DOHH2 (cell line): Measurements from ENCODE around the gene NFIA.

ENCODE experiments used
- H3F3A ChIP-seq: fragments of 200-600 bp; sonication (generic), shearing (Covaris generic); 2 replicates; pipeline ENCODE4 v1.6.0; 2016; ENCODE audit warnings: antibody characterized with exemption, mild to moderate bottlenecking; ENCODE audit not compliant: control insufficient read depth, insufficient read depth
- H3K27ac ChIP-seq: fragments of 200-600 bp; sonication (generic); 2 replicates; pipeline ENCODE4 v1.5.1; 2014; ENCODE audit warnings: low read depth, mild to moderate bottlenecking, low read length, moderate library complexity
- H3K27me3 ChIP-seq: fragments of 200-600 bp; sonication (generic); 2 replicates; pipeline ENCODE4 v1.6.1; 2014; ENCODE audit warnings: mild to moderate bottlenecking, low read length, mixed read lengths; ENCODE audit not compliant: control insufficient read depth
- H3K36me3 ChIP-seq: fragments of 200-600 bp; sonication (generic); 2 replicates; pipeline ENCODE4 v1.6.1; 2014; ENCODE audit warnings: mild to moderate bottlenecking, low read length, moderate library complexity, mixed read lengths; ENCODE audit not compliant: control insufficient read depth
- H3K4me1 ChIP-seq: fragments of 200-600 bp; sonication (generic); 2 replicates; pipeline ENCODE4 v1.6.1; 2014; ENCODE audit warnings: mild to moderate bottlenecking, low read length, mixed read lengths; ENCODE audit not compliant: control insufficient read depth
- H3K4me2 ChIP-seq: fragments of 200-600 bp; sonication (generic); 2 replicates; pipeline ENCODE4 v1.6.0; 2014; ENCODE audit warnings: mild to moderate bottlenecking, low read length, moderate library complexity
- H3K4me3 ChIP-seq: fragments of 200-600 bp; sonication (generic); 2 replicates; pipeline ENCODE4 v1.5.1; 2014; ENCODE audit warnings: mild to moderate bottlenecking, low read length, mixed read lengths
- H3K79me2 ChIP-seq: fragments of 200-600 bp; sonication (generic); 2 replicates; pipeline ENCODE4 v1.6.1; 2014; ENCODE audit warnings: mild to moderate bottlenecking, low read length, mixed read lengths; ENCODE audit not compliant: control insufficient read depth
- H3K9me2 ChIP-seq: fragments of 200-600 bp; sonication (generic); replicated peaks from 2 replicates; pipeline ENCODE4 v1.6.1; 2014; ENCODE audit warnings: mild to moderate bottlenecking, low read length, mixed read lengths; ENCODE audit not compliant: control insufficient read depth
- H3K9me3 ChIP-seq: fragments of 200-600 bp; sonication (generic); 2 replicates; pipeline ENCODE4 v1.6.1; 2014; ENCODE audit warnings: antibody characterized with exemption, low read length, mixed read lengths; ENCODE audit not compliant: control insufficient read depth, insufficient read depth
- H4K20me1 ChIP-seq: fragments of 200-600 bp; sonication (generic); 2 replicates; pipeline ENCODE4 v1.6.0; 2014; ENCODE audit warnings: low read depth, mild to moderate bottlenecking, antibody characterized with exemption, low read length, moderate library complexity; ENCODE audit not compliant: control insufficient read depth, insufficient read depth
- EZH2phosphoT487 ChIP-seq: fragments of 200-600 bp; sonication (generic); IDR thresholded peaks from 2 replicates; pipeline ENCODE4 v1.6.1; 2017; ENCODE audit warnings: borderline replicate concordance, mild to moderate bottlenecking, antibody characterized with exemption, low read length, moderate library complexity, mixed read lengths
- TF ChIP-seq, protein P1 (sequence below): fragments of 200-600 bp; sonication (generic); IDR thresholded peaks from one replicate; pipeline ENCODE4 v1.5.1; 2014; ENCODE audit warnings: antibody characterized with exemption, mild to moderate bottlenecking, low read depth, low read length; ENCODE audit not compliant: poor library complexity, severe bottlenecking

Gene NFIA

DNA sequence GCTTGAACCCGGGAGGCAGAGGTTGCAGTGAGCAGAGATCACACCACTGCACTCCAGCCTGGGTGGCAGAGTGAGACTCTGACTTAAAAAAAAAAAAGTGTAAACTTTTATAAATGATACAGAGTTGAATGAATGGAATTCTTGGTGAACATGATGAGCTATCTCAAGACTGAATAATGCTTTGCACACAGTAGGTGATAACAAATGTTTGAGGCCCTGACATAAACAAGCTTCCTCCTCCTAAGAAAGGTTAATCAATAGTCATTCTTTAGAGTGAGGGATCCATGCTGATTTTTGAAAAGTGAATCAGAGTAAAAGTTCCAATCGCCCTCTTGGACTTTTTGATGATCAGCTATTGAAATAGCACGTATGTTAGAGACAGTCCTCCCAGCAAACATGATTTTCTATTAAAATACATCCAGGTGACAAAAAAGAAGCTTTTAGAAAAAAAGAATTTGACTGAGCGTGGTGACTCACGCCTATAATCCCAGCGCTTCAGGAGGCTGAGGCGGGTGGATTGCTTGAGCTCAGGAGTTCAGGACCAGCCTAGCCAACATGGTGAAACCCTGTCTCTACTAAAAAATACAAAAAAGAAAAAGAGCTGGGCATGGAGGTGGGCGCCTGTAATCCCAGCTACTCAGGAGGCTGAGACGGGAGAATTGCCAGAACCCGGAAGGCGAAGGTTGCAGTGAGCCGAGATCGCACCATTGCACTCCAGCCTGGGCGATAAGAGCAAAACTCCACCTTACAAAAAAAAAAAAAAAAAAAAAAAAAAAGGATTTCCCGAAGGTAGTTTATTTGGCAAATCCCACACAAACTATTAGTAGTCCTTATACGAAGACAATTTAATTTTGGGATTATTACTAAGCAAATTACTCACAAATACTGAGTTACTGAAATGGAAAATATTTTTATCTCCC, 181.8 kb downstream of the NFIA start:
- Histone ChIP-seq H3K4me1 (no peaks in the 10 kb centered on the region), H3K27ac (no peak overlapping the region), H3K79me2 (no peaks in the 10 kb centered on the region), H3K9me3 (no peaks in the 10 kb centered on the region), H3K36me3 (no peaks in the 10 kb centered on the region), H3K27me3 (no peaks in the 10 kb centered on the region), H4K20me1 (no peaks in the 10 kb centered on the region), H3K4me3 (no peak overlapping the region), H3F3A (no peaks in the 10 kb centered on the region), H3K4me2 (no peak overlapping the region), H3K9me2 (no peaks in the 10 kb centered on the region)
- TF ChIP-seq, protein P1, sequence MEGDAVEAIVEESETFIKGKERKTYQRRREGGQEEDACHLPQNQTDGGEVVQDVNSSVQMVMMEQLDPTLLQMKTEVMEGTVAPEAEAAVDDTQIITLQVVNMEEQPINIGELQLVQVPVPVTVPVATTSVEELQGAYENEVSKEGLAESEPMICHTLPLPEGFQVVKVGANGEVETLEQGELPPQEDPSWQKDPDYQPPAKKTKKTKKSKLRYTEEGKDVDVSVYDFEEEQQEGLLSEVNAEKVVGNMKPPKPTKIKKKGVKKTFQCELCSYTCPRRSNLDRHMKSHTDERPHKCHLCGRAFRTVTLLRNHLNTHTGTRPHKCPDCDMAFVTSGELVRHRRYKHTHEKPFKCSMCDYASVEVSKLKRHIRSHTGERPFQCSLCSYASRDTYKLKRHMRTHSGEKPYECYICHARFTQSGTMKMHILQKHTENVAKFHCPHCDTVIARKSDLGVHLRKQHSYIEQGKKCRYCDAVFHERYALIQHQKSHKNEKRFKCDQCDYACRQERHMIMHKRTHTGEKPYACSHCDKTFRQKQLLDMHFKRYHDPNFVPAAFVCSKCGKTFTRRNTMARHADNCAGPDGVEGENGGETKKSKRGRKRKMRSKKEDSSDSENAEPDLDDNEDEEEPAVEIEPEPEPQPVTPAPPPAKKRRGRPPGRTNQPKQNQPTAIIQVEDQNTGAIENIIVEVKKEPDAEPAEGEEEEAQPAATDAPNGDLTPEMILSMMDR: no peak
- TF ChIP-seq EZH2phosphoT487: no peak

GRCh38 chr1:61264825-61265242, 182.5 kb downstream of the NFIA start:
- Histone ChIP-seq H3K9me2 (no peaks in the 10 kb centered on the region), H3K4me3 (no peak overlapping the region), H3K9me3 (no peaks in the 10 kb centered on the region), H3K27ac (no peak overlapping the region), H3K27me3 (no peaks in the 10 kb centered on the region), H3K36me3 (no peaks in the 10 kb centered on the region), H3F3A (no peaks in the 10 kb centered on the region), H3K4me1 (peaks cover 5% of the 10 kb centered on the region), H4K20me1 (no peaks in the 10 kb centered on the region), H3K4me2 (no peak overlapping the region), H3K79me2 (no peaks in the 10 kb centered on the region)
- TF ChIP-seq, protein P1: no peak
- no peak for TF ChIP-seq EZH2phosphoT487

DNA sequence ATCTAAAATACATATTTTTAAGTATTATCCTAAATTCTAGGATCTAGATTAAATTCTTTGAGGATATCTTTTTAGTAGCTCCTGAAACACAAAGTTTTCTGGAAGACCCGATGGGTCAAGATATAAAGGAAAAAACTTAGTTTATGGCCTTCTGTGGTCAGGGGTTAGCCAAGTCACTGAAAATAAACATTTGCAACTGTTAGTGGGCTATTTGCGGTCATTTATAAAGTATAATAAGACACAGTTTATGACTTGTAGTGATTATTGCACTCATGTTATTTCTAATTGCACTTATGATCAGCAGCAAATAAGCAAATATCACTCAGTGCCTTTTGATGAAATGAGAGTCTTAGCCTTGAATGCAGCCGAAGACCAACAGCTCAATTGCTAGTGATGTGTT, 183.3 kb downstream of the NFIA start:
- no peaks in the 10 kb centered on the region for H3F3A ChIP-seq
- no peaks in the 10 kb centered on the region for H3K9me3 ChIP-seq
- H3K27me3 ChIP-seq: no peaks in the 10 kb centered on the region
- H3K27ac ChIP-seq: no peak overlapping the region
- no peaks in the 10 kb centered on the region for H3K36me3 ChIP-seq
- H3K79me2 ChIP-seq: no peaks in the 10 kb centered on the region
- H3K9me2 ChIP-seq: no peaks in the 10 kb centered on the region
- no peak for TF ChIP-seq EZH2phosphoT487
- TF ChIP-seq, protein P1: no peak
- no peak overlapping the region for H3K4me3 ChIP-seq
- H3K4me1 ChIP-seq: peaks cover 5% of the 10 kb centered on the region
- no peak overlapping the region for H3K4me2 ChIP-seq
- no peaks in the 10 kb centered on the region for H4K20me1 ChIP-seq
